OCI-LY3 (cell line): ENCODE measurements around the gene TNFRSF14.
"Not testable (repeated sequence)": the region's sequence is repeated elsewhere in the genome, so short reads cannot be mapped to it uniquely, and the experiment has no call there.

ENCODE experiments used
- H2AFZ ChIP-seq: fragments of 200-600, 300-600 bp; shearing (Covaris generic); 2 replicates; pipeline ENCODE4 v1.6.0; 2014; ENCODE audit warnings: antibody characterized with exemption, low read depth, low read length
- H3K27ac ChIP-seq: fragments of 200-600, 300-600 bp; sonication (generic); 2 replicates; pipeline ENCODE4 v1.5.1; 2014; ENCODE audit warnings: mild to moderate bottlenecking, low read length, moderate library complexity, mixed read lengths
- H3K27me3 ChIP-seq: fragments of 200-600, 300-600 bp; sonication (generic); 2 replicates; pipeline ENCODE4 v1.6.1; 2014; ENCODE audit warnings: low read depth, low read length, mixed read lengths
- H3K36me3 ChIP-seq: fragments of 200-600, 300-600 bp; sonication (generic); replicated peaks from 2 replicates; pipeline ENCODE3; 2014; ENCODE audit warnings: low read depth, low read length, mixed read lengths
- H3K4me1 ChIP-seq: fragments of 300-600, 200-600 bp; sonication (generic); 2 replicates; pipeline ENCODE4 v1.6.1; 2014; ENCODE audit warnings: low read length, mixed read lengths
- H3K4me2 ChIP-seq: fragments of 200-600, 300-600 bp; sonication (generic); 2 replicates; pipeline ENCODE4 v1.6.1; 2014; ENCODE audit warnings: low read length, mixed read lengths
- H3K4me3 ChIP-seq: fragments of 300-600, 200-600 bp; sonication (generic); 2 replicates; pipeline ENCODE4 v1.5.1; 2014; ENCODE audit warnings: antibody characterized with exemption, mild to moderate bottlenecking, low read length, moderate library complexity
- H3K79me2 ChIP-seq: fragments of 300-600, 200-600 bp; shearing (Covaris generic); 2 replicates; pipeline ENCODE4 v1.6.1; 2014; ENCODE audit warnings: mild to moderate bottlenecking, low read length, mixed read lengths
- H3K9ac ChIP-seq: fragments of 300-600, 200-600 bp; shearing (Covaris generic); 2 replicates; pipeline ENCODE4 v1.6.0; 2014; ENCODE audit warnings: mild to moderate bottlenecking, low read length, moderate library complexity
- H3K9me3 ChIP-seq: fragments of 200-600, 300-600 bp; shearing (Covaris generic); 2 replicates; pipeline ENCODE4 v1.6.1; 2014; ENCODE audit warnings: low read length, mixed read lengths; ENCODE audit not compliant: insufficient read depth
- H4K20me1 ChIP-seq: fragments of 200-600, 300-600 bp; sonication (generic); 2 replicates; pipeline ENCODE4 v1.6.1; 2016; ENCODE audit warnings: low read length, mixed read lengths; ENCODE audit not compliant: insufficient read depth
- EZH2phosphoT487 ChIP-seq: fragments of 200-600 bp; shearing (Covaris generic); IDR thresholded peaks from 2 replicates; pipeline ENCODE4 v1.6.1; 2018; ENCODE audit warnings: antibody characterized with exemption, mixed run types, low read depth
- TF ChIP-seq, protein P1 (sequence below): fragments of 200-600, 300-600 bp; sonication (generic); IDR thresholded peaks from 2 replicates; pipeline ENCODE4 v1.5.1; 2014; ENCODE audit warnings: antibody characterized with exemption, low read length, low read depth

TNFRSF14 gene

DNA sequence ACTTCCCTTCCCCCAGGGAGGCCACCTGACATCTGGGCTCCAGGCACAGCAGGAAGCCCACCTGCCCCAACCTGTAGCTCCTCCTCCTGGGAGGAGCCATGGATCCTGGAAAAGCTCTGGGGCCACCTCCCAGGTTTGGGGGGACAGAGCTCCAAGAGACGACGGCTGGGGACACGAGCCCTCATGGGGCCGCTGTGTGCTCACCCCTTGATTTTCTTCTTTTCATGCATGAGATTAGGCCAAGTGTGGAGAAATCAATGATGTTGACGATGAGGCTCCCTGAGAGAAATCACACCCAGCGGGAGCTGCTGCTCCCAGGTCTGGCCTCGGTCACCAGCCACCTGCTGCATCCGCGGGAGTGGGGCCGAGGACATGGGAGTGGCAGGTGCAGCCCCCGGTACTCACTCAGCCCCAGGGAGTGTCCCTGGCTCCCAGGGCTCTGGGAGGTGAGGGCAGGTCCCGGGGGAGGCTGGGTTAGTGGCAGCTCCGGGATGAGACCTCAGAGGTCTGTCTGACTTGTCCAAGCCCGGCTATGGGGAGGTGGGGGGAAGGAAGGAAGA lies 8.7 kb downstream of the TNFRSF14 start:
- no peak overlapping the region for H3K4me2 ChIP-seq
- 0 out of 2 replicates have a peak, but pooled peaks cover 3% of the 10 kb centered on the region for H3K4me1 ChIP-seq
- H4K20me1 ChIP-seq, result no peaks in the 10 kb centered on the region
- TF ChIP-seq, protein P1, sequence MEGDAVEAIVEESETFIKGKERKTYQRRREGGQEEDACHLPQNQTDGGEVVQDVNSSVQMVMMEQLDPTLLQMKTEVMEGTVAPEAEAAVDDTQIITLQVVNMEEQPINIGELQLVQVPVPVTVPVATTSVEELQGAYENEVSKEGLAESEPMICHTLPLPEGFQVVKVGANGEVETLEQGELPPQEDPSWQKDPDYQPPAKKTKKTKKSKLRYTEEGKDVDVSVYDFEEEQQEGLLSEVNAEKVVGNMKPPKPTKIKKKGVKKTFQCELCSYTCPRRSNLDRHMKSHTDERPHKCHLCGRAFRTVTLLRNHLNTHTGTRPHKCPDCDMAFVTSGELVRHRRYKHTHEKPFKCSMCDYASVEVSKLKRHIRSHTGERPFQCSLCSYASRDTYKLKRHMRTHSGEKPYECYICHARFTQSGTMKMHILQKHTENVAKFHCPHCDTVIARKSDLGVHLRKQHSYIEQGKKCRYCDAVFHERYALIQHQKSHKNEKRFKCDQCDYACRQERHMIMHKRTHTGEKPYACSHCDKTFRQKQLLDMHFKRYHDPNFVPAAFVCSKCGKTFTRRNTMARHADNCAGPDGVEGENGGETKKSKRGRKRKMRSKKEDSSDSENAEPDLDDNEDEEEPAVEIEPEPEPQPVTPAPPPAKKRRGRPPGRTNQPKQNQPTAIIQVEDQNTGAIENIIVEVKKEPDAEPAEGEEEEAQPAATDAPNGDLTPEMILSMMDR, result no peak
- no peak for TF ChIP-seq EZH2phosphoT487
- H3K27ac ChIP-seq, result no peak overlapping the region
- H3K9me3 ChIP-seq, result no peaks in the 10 kb centered on the region
- no peak overlapping the region for H3K9ac ChIP-seq
- H3K27me3 ChIP-seq, result no peaks in the 10 kb centered on the region
- H3K36me3 ChIP-seq, result no peaks in the 10 kb centered on the region
- no peak overlapping the region for H3K4me3 ChIP-seq
- H2AFZ ChIP-seq, result no peak overlapping the region
- H3K79me2 ChIP-seq, result no peaks in the 10 kb centered on the region

DNA sequence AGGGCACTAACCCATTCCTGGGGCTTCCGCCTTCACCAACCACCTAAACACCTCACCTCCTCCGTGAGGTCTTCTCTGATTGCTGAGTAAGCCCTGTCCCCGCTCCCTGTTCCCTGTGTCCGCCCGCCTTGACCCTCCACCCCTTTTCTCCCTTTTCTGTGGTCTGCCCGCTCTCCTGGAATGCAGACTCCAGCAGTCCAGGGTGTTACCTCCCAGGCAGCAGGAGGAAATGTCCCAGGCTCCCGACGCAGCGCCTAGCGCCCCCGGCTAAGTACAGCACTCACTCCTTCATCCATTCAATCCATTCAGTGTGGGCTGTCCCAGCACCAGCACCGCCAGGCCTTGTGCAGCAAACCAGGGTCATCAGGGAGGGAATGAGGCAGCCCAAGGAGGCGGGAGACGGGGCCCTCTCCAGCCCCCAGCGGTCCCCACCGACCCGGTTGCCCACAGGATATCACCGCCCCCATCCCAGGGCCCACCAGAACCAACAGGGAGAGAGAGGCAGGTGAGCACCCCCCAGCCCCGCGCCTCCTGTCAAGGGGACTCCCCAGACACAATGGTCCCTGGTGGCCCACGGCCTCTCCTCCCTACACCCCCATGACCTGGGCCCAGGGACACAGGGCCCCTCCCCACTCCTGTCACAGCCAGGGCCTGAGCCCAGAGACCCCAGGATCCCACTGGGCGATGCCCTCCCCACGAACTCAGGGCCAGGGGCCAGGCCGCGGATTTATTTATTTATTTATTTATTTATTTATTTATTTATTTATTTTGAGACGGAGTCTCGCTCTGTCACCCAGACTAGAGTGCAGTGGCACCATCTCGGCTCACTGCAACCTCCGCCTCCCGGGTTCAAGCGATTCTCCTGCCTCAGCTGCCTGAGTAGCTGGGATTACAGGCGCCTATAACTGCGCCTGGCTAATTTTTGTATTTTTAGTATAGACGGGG lies 10.2 kb downstream of the TNFRSF14 start:
- H3K27ac ChIP-seq, result no peak overlapping the region
- no peak overlapping the region for H3K9ac ChIP-seq
- H3K9me3 ChIP-seq, result no peaks in the 10 kb centered on the region
- H3K4me1 ChIP-seq, result 0 out of 2 replicates have a peak, but pooled peaks cover 3% of the 10 kb centered on the region
- H3K4me2 ChIP-seq, result no peak overlapping the region
- H4K20me1 ChIP-seq, result no peaks in the 10 kb centered on the region
- no peaks in the 10 kb centered on the region for H3K36me3 ChIP-seq
- no peak for TF ChIP-seq EZH2phosphoT487
- TF ChIP-seq, protein P1, result no peak
- H3K4me3 ChIP-seq, result no peak overlapping the region
- no peaks in the 10 kb centered on the region for H3K79me2 ChIP-seq
- no peak overlapping the region for H2AFZ ChIP-seq
- H3K27me3 ChIP-seq, result no peaks in the 10 kb centered on the region

DNA sequence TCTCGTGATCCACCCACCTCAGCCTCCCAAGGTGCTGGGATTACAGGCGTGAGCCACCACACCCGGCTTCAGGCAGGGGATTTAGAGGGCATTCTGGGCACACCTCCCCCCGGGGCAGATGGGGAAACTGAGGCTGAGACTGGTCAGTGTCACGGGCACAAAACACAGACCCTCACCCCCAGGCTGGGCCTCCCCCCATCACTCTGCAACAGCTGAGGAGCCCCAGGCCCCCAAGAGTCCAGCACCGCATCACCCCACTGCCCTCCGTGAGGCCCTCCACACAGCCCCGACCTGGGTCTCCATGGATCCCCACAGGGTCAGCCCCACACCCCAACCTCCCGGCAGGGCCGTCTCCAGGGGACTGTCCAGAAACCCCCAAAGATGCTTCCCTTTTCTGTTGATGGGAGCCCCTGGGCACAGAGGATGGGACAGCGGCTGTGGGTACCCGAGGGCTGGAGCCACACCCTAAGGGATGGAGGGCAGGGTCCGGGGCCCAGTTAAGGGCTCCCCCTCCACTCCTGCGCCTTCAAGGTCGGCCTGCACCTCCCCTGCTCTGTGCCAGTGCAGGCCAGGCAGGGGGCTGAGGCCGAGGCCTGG lies 11.0 kb downstream of the TNFRSF14 start:
- no peak overlapping the region for H3K9ac ChIP-seq
- no peaks in the 10 kb centered on the region for H3K9me3 ChIP-seq
- no peak overlapping the region for H3K4me3 ChIP-seq
- no peak overlapping the region for H2AFZ ChIP-seq
- no peaks in the 10 kb centered on the region for H3K36me3 ChIP-seq
- TF ChIP-seq, protein P1, result no peak
- TF ChIP-seq EZH2phosphoT487, result no peak
- no peaks in the 10 kb centered on the region for H3K27me3 ChIP-seq
- H3K4me1 ChIP-seq, result 0 out of 2 replicates have a peak, but pooled peaks cover 3% of the 10 kb centered on the region
- no peaks in the 10 kb centered on the region for H3K79me2 ChIP-seq
- no peaks in the 10 kb centered on the region for H4K20me1 ChIP-seq
- H3K4me2 ChIP-seq, result no peak overlapping the region
- H3K27ac ChIP-seq, result no peak overlapping the region

DNA sequence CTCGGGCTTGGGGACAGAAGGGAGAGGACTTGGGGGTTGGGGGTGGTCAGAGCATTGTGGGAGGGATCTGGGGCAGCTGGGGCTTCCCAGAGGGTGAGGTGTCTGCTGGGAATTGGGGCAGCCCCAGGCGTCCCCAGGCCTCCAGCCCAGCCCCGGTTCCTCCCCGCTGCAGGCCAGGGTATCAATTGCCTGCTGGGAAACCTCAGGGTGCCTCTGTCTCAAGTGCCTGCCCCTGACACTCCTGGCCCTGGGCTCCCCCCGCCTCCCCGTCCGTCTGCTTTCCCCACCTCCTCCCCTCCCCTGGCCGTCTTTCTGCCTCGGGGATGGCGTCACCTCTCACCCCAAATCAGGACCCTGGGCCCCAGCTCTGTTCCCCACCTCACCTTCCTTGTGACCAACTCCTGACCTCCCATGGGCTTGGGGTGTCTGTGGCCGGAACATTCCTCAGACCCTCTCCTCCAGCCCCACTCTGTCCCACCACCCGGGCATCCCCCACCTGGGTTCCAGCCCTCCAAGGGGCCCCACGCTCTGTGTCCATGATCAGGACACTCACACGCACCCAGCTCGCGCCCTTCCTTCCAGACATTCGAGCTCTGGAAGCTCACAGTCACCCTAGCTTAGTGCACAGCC lies 12.1 kb downstream of the TNFRSF14 start:
- H3K79me2 ChIP-seq, H3K27me3 ChIP-seq, H2AFZ ChIP-seq, H3K9ac ChIP-seq, H3K27ac ChIP-seq, H4K20me1 ChIP-seq, H3K4me2 ChIP-seq, H3K9me3 ChIP-seq, H3K4me3 ChIP-seq, H3K36me3 ChIP-seq, H3K4me1 ChIP-seq: not testable (repeated sequence)
